ENCODE measurements around the gene LDLRAD4. TPM values are rescaled to one million over a fixed set of nuclear protein-coding genes. Genes with fewer than 3 reads are reported as not detected.

The LDLRAD4 gene
- total RNA-seq, 1 donor, result 50.9 TPM

DNA sequence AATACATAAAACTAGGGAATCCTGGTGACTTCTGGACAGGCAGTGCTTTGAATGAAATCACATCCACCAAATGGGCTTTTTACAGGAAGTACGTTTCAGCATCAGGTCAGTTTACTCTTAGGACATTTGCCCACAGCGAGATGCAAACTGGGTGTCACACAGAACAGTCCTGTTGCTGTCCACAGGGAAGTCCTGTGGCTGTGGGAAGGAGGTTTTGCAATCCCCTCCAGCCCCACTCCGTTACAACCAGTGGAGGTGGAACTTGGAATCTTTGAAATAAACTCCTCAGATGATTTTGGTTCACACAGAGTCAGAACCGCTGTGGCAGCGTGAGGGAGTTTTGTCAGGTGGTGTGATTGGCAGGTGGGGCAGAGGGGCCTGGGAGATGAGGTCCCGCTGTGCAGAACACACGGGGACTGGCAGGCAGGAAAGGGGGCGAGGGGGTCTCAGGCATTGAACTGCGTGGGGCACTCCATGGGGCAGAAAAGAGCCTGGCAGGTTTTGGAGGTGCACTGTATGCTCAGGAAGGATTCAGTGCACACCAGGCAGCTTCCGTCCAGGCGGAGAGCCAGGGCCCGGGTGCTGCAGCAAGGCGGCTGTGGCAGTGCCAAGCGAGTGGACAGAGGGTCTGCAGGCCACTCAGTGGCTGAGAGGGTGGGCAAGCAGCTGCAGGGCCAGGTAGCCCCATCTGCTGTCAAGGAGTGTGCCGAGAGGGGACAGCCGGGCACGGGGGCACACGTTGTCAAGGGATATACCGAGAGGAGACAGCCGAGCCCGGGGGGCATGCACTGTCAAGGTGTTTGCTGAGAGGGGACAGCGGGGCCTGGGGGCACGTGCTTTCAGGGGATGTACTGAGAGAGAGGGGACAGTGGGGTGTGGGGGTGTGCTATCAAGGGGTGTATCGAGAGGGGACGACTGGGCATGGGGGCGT, 148.7 kb downstream of the LDLRAD4 start:
- Histone ChIP-seq H3K4me3 (ENCODE audit: low read length) (no peak overlapping the region), H3K9me3 (ENCODE audit: low read depth, low read length) (no peaks in the 10 kb centered on the region), H3K4me1 (ENCODE audit: insufficient read depth, low read length) (peaks cover 21% of the 10 kb centered on the region), H3K27me3 (ENCODE audit: insufficient read depth, low read length) (no peaks in the 10 kb centered on the region)

DNA sequence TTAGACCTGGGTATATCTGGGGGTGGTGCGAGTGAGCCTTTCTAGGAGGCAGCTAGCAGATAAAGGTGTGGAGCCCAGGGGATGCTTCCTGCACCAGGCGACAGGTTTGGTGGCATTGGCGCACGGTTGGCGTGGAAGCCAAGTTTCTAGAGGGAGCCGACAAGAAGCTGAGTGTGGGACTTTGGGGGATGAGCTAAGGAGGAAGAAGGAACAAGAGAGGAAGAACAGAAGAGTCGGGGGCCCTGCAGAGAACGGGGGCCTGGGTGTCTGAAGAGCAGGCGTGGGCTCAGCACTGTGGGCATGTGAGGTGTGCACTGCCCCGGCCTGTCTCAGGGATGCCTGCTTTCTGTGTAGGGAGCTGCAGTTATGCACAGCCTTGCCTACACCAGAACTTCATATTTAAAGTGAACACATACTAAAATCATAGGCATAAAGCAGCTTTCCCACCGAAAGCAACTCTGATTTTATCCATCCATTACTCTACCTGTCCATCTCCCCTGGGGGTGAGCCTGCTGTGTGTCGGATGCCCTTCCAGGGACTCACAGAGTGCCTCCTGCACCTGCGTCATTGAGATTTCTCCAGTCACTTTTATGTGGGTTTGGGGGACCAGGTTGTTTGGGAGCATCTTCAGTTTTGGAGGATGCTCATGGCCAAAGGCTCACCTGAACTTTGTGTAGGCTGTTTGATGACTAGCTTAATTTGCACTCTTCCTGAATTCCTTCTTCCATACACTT, 149.7 kb downstream of the LDLRAD4 start:
- Histone ChIP-seq H3K27me3 (ENCODE audit: insufficient read depth, low read length) (no peaks in the 10 kb centered on the region), H3K4me3 (ENCODE audit: low read length) (no peak overlapping the region)

DNA sequence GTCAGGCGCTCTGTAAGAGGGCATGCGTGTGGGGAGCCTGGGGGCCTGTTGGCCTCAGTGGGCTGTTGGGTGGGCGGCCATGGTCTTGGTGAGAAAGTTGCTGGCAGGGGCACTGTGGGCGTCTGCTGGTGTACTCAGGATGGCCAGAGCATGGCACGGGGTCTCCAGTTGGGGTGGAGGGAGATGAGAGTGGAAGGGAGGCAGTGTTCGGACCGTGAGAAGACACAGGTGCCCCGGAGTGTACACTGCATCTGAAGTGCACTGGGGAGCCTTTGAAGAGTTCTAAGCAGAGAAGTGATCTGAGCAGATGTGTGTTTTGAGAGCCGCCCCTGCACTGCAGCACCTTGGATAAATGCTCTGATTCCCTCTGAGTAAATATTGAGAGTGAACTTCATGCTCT, 150.8 kb downstream of the LDLRAD4 start:
- no peaks in the 10 kb centered on the region for H3K27me3 ChIP-seq (ENCODE audit: insufficient read depth, low read length)
- H3K4me3 ChIP-seq (ENCODE audit: low read length), result no peak overlapping the region
- peaks cover 19% of the 10 kb centered on the region for H3K4me1 ChIP-seq (ENCODE audit: insufficient read depth, low read length)
- H3K9me3 ChIP-seq (ENCODE audit: low read depth, low read length), result no peaks in the 10 kb centered on the region

More for the DNA sequence above, 149.7 kb downstream of the LDLRAD4 start:
- Histone ChIP-seq H3K9me3 (ENCODE audit: low read depth, low read length) (no peaks in the 10 kb centered on the region), H3K4me1 (ENCODE audit: insufficient read depth, low read length) (peaks cover 19% of the 10 kb centered on the region)

DNA sequence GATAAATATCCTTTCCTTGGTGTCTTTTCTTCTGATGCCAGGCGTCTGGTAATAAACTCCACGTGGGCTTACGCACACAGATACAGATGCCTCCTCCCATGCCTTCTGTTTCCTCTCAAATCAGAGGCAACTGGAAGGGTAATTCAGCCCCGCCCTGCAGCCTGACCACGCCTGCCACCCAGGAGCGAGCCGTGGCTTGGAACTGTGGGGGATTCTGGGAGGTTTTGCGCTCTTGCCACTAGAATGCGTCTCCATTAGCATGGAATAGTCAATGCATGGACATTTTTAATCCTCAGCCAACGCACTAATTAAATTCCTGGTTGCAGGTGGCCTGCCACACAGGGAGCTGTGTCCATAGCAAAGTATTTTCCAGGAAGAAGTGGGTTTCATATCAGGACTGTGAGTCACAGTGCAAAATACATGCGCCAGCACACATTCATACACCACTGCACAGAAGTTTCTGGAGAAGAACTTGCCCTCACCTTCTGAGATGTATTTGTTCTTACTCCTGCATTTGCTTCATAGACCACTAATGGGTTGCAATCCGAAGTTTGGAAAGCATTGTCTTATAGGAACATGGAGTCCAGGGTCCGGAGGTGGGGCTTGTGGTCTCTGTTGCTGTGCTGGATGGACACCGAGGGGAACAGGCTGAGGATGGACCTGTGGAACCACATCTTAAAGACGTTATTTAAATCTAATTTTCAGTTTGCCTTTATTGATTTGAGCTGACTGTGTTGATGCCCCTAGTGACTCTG, 151.4 kb downstream of the LDLRAD4 start:
- H3K27me3 ChIP-seq (ENCODE audit: insufficient read depth, low read length), result no peaks in the 10 kb centered on the region
- no peaks in the 10 kb centered on the region for H3K9me3 ChIP-seq (ENCODE audit: low read depth, low read length)
- no peak overlapping the region for H3K4me3 ChIP-seq (ENCODE audit: low read length)
- H3K4me1 ChIP-seq (ENCODE audit: insufficient read depth, low read length), result peaks cover 23% of the 10 kb centered on the region

DNA sequence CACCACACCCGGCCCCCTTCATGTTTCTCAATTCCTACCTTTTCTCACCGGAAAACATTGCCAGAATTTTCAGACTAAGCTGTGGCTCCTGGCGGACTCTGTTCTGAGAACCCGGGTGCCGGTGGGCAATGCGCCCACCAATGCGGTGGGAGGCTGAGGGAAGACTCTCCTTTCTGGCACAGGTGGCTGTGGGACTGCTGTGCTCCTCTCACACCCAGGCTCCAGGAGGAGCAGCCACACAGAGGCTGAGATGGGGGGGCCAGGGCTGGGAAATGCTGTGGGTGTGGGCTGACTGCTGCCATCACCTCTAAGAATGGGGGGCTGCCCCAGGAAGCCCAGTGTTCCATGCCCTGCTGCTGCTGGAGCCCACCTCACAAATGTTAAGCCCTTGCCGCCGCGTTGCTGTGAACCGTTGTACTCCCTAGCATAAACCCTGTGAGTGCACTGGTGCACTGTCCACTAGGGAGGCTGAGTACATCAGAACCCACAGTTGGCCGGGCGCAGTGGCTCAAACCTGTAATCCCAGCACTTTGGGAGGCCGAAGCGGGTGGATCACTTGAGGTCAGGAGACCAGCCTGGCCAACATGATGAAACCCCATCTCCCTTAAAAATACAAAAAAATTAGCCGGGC, 152.6 kb downstream of the LDLRAD4 start:
- Histone ChIP-seq H3K27me3 (ENCODE audit: insufficient read depth, low read length) (no peaks in the 10 kb centered on the region), H3K4me1 (ENCODE audit: insufficient read depth, low read length) (peaks cover 33% of the 10 kb centered on the region), H3K9me3 (ENCODE audit: low read depth, low read length) (no peaks in the 10 kb centered on the region), H3K4me3 (ENCODE audit: low read length) (no peak overlapping the region)

DNA sequence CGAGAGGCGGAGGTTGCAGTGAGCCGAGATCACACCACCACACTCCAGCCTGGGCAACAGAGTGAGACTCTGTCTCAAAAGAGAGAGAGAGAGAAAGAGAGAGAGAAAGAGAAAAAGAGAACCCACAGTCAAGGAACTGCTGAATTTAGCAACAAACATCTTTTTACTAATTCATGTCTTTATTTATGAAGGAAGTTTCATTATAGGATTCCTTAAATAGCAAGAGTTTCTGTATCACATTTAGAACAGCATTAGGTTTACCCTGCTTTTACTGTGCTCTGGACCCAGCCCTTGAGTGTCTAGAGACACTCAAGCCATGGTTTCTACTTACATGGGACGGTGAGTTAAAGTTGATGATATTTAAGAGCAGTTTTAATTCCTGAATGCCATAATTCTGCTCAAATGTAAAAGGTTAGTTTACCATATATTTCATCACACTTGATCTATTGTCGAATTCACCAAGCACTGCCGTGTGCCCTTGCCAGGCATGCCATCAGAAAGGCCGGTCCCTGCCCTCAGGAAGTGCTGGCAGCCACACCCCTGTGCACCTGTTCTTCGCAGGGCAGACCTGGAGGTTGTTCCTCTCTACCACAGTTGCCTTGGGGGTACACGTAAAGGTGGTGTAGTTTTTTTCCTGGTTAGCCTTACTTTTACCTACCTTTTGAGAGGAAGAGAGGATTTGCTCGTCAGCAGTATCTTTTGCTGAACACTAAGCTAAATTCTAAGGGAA, 153.3 kb downstream of the LDLRAD4 start:
- H3K4me1 ChIP-seq (ENCODE audit: insufficient read depth, low read length), result peaks cover 39% of the 10 kb centered on the region
- H3K9me3 ChIP-seq (ENCODE audit: low read depth, low read length), result no peaks in the 10 kb centered on the region
- H3K4me3 ChIP-seq (ENCODE audit: low read length), result no peak overlapping the region
- H3K27me3 ChIP-seq (ENCODE audit: insufficient read depth, low read length), result no peaks in the 10 kb centered on the region

DNA sequence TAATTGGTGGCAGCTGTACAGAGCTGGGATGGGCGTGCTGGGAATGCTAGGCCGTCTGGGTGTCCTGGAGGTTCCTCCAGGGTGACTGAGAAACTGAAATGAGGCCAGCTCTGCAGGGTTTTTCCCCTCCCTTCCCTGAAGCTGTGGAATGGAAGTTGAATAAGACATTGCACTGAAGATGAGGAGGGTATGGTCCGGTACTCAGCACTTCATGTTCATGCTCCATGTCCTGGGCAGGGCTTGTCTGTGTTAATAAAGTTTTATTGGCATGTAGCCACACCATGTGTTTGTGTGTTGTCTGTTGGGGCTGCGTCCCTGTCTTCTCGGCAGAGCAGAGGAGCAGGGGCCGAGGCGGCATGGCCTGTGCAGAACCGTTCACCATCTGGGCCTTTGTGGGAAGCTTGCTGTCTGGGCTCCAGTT, 154.0 kb downstream of the LDLRAD4 start:
- Histone ChIP-seq H3K4me1 (ENCODE audit: insufficient read depth, low read length) (peaks cover 41% of the 10 kb centered on the region), H3K27me3 (ENCODE audit: insufficient read depth, low read length) (no peaks in the 10 kb centered on the region), H3K9me3 (ENCODE audit: low read depth, low read length) (no peaks in the 10 kb centered on the region), H3K4me3 (ENCODE audit: low read length) (no peak overlapping the region)

DNA sequence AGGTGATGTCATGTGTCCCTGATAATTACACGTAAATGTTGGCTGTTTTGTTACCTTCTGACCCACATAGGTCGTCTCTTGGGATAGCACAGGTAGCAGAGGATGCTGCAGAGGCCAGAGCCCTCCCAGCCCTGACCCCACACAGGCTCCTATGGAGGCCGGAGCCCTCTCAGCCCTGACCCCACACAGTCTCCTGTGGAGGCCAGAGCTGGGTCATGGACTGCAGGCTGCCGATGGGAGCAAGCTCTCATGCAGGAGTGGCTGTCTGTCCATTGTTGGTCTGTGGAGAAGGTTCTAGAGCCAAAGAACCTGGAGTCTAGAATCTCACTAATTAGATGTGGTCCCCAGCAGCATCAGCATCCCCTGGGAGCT, 155.5 kb downstream of the LDLRAD4 start:
- Histone ChIP-seq H3K4me3 (ENCODE audit: low read length) (no peak overlapping the region), H3K9me3 (ENCODE audit: low read depth, low read length) (no peaks in the 10 kb centered on the region), H3K27me3 (ENCODE audit: insufficient read depth, low read length) (no peaks in the 10 kb centered on the region), H3K4me1 (ENCODE audit: insufficient read depth, low read length) (peaks cover 48% of the 10 kb centered on the region)

DNA sequence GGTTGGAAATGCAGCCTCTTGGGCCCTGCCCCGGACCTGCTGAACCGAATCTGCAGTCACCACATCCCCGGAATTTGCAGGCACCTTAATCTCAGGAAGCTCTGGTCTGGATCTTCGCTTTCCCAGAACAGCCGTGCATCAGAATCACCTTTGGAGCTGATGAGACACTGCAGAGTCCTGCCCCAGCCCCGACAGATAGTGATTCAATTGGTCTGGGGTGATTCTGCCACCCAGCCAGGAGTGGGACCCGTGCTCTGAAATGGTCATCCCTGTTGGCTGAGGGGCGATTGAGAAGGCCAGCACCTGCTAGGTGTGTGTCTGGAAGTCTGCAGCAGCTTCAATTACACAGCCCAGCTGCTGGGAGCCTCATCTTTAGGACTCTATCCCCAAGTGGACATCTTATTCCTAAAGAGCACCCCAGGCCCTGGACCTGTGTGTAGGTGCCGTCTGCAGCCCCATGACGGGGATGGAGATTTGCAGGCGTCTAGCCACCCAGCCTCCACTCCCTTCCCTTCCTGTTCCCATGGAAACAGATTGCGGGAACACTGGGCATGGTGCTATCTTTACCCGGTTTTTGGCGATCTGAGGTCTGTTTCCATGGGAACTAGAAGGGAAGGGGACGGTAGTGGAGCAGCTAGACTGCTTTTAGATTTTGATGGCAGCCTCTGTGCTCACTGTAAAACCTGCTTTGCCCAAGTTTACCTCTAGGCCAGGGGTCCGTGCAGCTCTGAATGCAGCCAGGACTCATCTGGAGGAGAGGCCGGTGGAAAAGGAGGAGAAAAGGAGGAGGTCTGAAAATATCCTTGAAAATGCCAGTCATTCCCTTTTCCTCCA, 156.1 kb downstream of the LDLRAD4 start:
- Histone ChIP-seq H3K9me3 (ENCODE audit: low read depth, low read length) (no peaks in the 10 kb centered on the region), H3K4me1 (ENCODE audit: insufficient read depth, low read length) (peaks cover 48% of the 10 kb centered on the region), H3K4me3 (ENCODE audit: low read length) (no peak overlapping the region), H3K27me3 (ENCODE audit: insufficient read depth, low read length) (no peaks in the 10 kb centered on the region)

DNA sequence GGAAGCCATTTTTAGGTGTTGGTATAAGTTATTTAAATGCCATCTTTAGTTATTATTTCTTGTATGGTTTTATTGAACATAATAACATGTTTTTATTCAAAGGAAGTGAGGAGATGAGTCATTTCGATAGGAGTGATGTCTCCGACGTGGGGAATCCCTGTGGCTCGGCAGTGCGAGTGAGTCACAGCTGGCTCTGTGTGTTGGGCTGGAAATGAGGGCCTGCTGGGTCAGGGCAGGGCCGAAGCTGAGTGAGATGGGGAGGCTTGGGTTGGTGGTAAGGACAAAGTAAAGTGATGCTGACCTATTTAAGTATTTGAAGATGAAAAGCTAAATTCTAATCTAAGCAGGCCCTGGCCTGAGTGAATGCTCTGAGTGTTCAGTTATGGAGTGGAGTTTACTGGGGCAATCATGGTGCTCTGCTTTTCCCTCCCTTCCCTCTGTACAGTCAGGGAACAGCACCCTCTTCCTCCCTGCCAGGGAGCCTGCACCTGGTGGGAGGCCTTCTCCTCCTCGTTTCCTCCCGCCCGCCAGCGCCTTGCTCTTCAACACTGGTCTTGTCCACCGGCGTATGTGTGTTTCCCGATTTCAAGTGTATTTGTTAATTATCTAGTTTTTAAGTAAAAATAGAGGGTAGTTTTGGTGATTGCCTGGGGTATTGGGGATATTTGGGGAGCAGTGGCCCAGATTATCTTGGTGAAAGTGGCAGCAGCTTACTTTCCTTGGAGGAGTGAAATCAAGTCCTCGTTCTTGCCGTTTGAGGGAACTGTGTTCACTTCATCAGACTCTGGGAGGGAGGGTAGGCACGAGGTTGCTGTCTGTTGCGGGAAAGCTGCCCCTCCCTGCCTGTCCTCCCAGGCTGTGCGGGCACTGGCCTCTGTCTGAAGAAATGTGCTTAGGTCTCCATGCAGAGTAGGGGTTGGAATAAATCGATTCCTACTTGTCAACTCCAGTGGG, 157.0 kb downstream of the LDLRAD4 start:
- H3K27me3 ChIP-seq (ENCODE audit: insufficient read depth, low read length), result no peaks in the 10 kb centered on the region
- H3K9me3 ChIP-seq (ENCODE audit: low read depth, low read length), result no peaks in the 10 kb centered on the region
- H3K4me1 ChIP-seq (ENCODE audit: insufficient read depth, low read length), result peaks cover 48% of the 10 kb centered on the region
- H3K4me3 ChIP-seq (ENCODE audit: low read length), result no peak overlapping the region

DNA sequence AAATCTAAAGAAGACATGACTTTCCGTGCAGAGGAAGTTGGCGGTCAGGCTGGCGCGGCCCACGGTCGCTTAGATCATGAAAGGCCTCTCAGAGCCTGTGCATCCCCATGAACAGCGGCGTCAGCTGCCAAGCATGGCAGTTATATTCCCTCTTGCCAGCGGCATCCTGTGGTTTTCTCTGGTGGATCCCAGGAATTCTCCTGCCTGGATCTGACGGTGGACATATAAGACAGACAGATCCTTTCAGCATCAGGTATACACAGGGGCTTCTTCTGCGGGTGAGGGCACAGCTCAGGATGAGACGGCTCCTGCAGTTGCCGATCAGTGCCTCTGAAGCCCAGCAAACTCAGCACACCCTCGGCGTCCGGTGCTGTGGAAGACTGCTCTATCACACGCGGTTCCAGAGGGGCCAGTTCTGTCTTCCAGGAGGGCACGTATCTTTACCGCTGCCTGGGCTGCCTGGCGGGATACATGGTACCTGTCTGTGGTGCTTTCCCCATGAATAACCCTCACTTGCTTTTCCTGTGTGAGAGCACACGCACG, 157.8 kb downstream of the LDLRAD4 start:
- H3K9me3 ChIP-seq (ENCODE audit: low read depth, low read length), result no peaks in the 10 kb centered on the region
- H3K27me3 ChIP-seq (ENCODE audit: insufficient read depth, low read length), result no peaks in the 10 kb centered on the region
- no peak overlapping the region for H3K4me3 ChIP-seq (ENCODE audit: low read length)
- H3K4me1 ChIP-seq (ENCODE audit: insufficient read depth, low read length), result peaks cover 50% of the 10 kb centered on the region

DNA sequence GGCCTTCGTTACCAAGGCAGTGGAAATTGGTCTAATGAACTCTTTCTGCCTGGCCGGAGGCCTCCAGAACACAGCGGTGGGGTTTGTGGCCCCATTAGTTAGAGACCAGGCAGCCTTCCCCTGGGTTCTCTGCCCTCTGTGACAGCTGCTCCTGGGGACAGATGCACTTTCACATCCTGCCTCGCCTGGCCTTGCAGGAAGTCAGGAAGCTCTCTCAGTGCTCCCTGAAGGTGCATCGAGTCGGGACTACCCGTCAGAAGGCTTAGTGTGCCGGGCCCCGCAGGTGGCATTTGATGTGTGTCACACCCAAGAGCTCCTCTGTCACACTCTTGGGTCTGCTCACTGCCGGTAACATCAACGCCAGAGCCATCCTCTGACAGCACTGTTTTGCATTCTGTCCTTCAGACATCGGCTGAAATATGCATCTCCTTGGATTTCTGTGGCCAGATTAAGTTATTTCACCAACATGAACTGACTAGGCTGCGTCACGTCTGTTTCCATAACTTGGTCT, 158.3 kb downstream of the LDLRAD4 start:
- Histone ChIP-seq H3K4me1 (ENCODE audit: insufficient read depth, low read length) (peaks cover 50% of the 10 kb centered on the region), H3K4me3 (ENCODE audit: low read length) (no peak overlapping the region), H3K9me3 (ENCODE audit: low read depth, low read length) (no peaks in the 10 kb centered on the region), H3K27me3 (ENCODE audit: insufficient read depth, low read length) (no peaks in the 10 kb centered on the region)

All from mononuclear cell (primary cell).